HepG2 (cell line): ENCODE data around the gene ZBTB46. TPM values are rescaled to one million over a fixed set of nuclear protein-coding genes. Genes with fewer than 3 reads are reported as not detected.

Experiments
- ATAC-seq: fragments of 200-7000 bp; cut with Tn5 transposase; 3 replicates; pipeline ENCODE4 v1.9.1; 2020; ENCODE audit warnings: mild to moderate bottlenecking, moderate library complexity
- BruUV-seq: library from RNA; stranded (reverse); fragments of 400-500 nt; replicated peaks from 2 replicates; lab custom pipeline; 2021; lab: Mats Ljungman, UMichigan
- CTCF ChIA-PET: fragments of 300-600 bp; formaldehyde crosslinking; extraction: SDS; loops from one replicate; lab custom pipeline; 2021; ENCODE audit warnings: low total read pairs, inconsistent platforms, low intra/inter-chr PET ratio; lab: Yijun Ruan, JAX
- POLR2A ChIA-PET: fragments of 350-600 bp; sonication (Branson Sonifier 250); formaldehyde crosslinking; loops from one replicate; lab custom pipeline; 2020; ENCODE audit warnings: antibody characterized with exemption, inconsistent platforms; lab: Yijun Ruan, JAX
- DNase-seq: peaks from one replicate; pipeline ENCODE4 v3.0.0-alpha.2; 2015; ENCODE audit warnings: low spot score
- FAIRE-seq: peaks from 3 replicates; lab custom pipeline; 2011; peaks lifted over from hg19 to GRCh38; lab: Jason Lieb, UNC
- H2AFZ ChIP-seq: one replicate; pipeline ENCODE4 v1.6.1; 2011; ENCODE audit warnings: low read length, inconsistent platforms
- H3K27ac ChIP-seq: fragments of 300-600 bp; 3 replicates; pipeline ENCODE4 v1.8.0; 2011; ENCODE audit warnings: mixed run types, mild to moderate bottlenecking, mixed read lengths, low read length, inconsistent platforms; ENCODE audit not compliant: insufficient read depth; ENCODE audit errors: extremely low read length
- H3K27me3 ChIP-seq, 2 experiments: fragments of 200-600 bp in 1 of 2; 2 replicates in 1 of 2; 3 replicates in 1 of 2; pipeline versions ENCODE4 v1.6.0 to v1.8.0; 2011; ENCODE audit warnings: low read length in 2 of 2, mild to moderate bottlenecking in 2 of 2, moderate library complexity in 2 of 2, inconsistent platforms in 1 of 2; ENCODE audit not compliant: insufficient read depth in 2 of 2, control insufficient read depth in 1 of 2
- H3K36me3 ChIP-seq, 2 experiments: fragments of 200-600 bp in 1 of 2; replicated peaks in 1 of 2; 2 replicates in 1 of 2; 3 replicates in 1 of 2; pipeline versions ENCODE4 v1.5.1 to v1.8.0; 2011; ENCODE audit warnings: low read length in 2 of 2, inconsistent platforms in 1 of 2; ENCODE audit not compliant: insufficient read depth in 2 of 2, control insufficient read depth in 1 of 2
- H3K4me1 ChIP-seq: 2 replicates; pipeline ENCODE4 v1.5.1; 2012; ENCODE audit warnings: low read length, inconsistent platforms; ENCODE audit not compliant: insufficient read depth
- H3K4me2 ChIP-seq: 2 replicates; pipeline ENCODE4 v1.6.0; 2011; ENCODE audit warnings: low read depth, low read length, inconsistent platforms
- H3K4me3 ChIP-seq, 3 experiments: fragments of 200-600 bp in 1 of 3; sonication (generic), shearing (Covaris generic) in 1 of 3; replicated peaks in 1 of 3; 2 replicates each; pipeline ENCODE4 v1.5.1; 2011 to 2016; ENCODE audit warnings: low read length in 3 of 3, inconsistent platforms in 2 of 3, low read depth in 2 of 3, mild to moderate bottlenecking in 2 of 3, control low read depth in 1 of 3, mixed read lengths in 1 of 3; ENCODE audit not compliant: insufficient read depth in 1 of 3
- H3K79me2 ChIP-seq: one replicate; pipeline ENCODE4 v1.6.1; 2011; ENCODE audit warnings: low read length, inconsistent platforms; ENCODE audit not compliant: insufficient read depth
- H3K9ac ChIP-seq: 2 replicates; pipeline ENCODE4 v1.6.0; 2011; ENCODE audit warnings: mild to moderate bottlenecking, low read depth, low read length, inconsistent platforms; ENCODE audit not compliant: insufficient read depth
- H3K9me3 ChIP-seq: 2 replicates; pipeline ENCODE4 v1.5.1; 2012; ENCODE audit warnings: mild to moderate bottlenecking, low read length
- H4K20me1 ChIP-seq: 2 replicates; pipeline ENCODE4 v1.6.0; 2011; ENCODE audit warnings: inconsistent platforms, mild to moderate bottlenecking, low read length, moderate library complexity; ENCODE audit not compliant: insufficient read depth
- AGO1 ChIP-seq: fragments of 200-400 bp; formaldehyde crosslinking; IDR thresholded peaks from 2 replicates; pipeline ENCODE4 v1.6.1; 2017; ENCODE audit warnings: mild to moderate bottlenecking, low read depth, low read length, moderate library complexity; ENCODE audit not compliant: poor library complexity, severe bottlenecking
- ATRX ChIP-seq: sonication (generic); formaldehyde crosslinking; IDR thresholded peaks from 2 replicates; pipeline ENCODE4 v1.4.0; 2020; ENCODE audit warnings: missing genetic modification reagents, borderline replicate concordance
- DDIT3 ChIP-seq: sonication (generic); formaldehyde crosslinking; IDR thresholded peaks from 2 replicates; pipeline ENCODE4 v1.4.0; 2020; ENCODE audit warnings: mild to moderate bottlenecking, missing genetic modification reagents
- HES4 ChIP-seq: sonication (generic); formaldehyde crosslinking; IDR thresholded peaks from 2 replicates; pipeline ENCODE4 v1.9.0; 2021; ENCODE audit warnings: mild to moderate bottlenecking, missing genetic modification reagents, borderline replicate concordance
- HNRNPL ChIP-seq: fragments of 200-400 bp; formaldehyde crosslinking; IDR thresholded peaks from 2 replicates; pipeline ENCODE4 v1.6.1; 2017; ENCODE audit warnings: mild to moderate bottlenecking, low read depth, low read length
- ZNF142 ChIP-seq: sonication (generic); formaldehyde crosslinking; IDR thresholded peaks from 2 replicates; pipeline ENCODE4 v1.4.0; 2020; ENCODE audit warnings: missing genetic modification reagents
- ZNF282 ChIP-seq: fragments of 450-650 bp; IDR thresholded peaks from 2 replicates; pipeline ENCODE4 v1.6.1; 2018; ENCODE audit not compliant: partially characterized antibody
- ZNF646 ChIP-seq: sonication (generic); formaldehyde crosslinking; IDR thresholded peaks from 2 replicates; pipeline ENCODE4 v1.9.0; 2021; ENCODE audit warnings: mild to moderate bottlenecking, missing genetic modification reagents
- ZNF788 ChIP-seq: sonication (generic); formaldehyde crosslinking; IDR thresholded peaks from 2 replicates; pipeline ENCODE4 v1.5.0; 2020; ENCODE audit warnings: mild to moderate bottlenecking, missing genetic modification reagents, borderline replicate concordance
- WGBS: methylation state at CpG from one replicate; pipeline ENCODE4 v1.1.6; 2017; ENCODE audit warnings: low lambda C conversion rate; 5-methylcytosine and 5-hydroxymethylcytosine counted together
- in situ Hi-C: cut with HindIII; loops from 2 replicates; pipeline ENCODE4 v1.10.0; 2017; ENCODE audit warnings: low pct_unique_long_range_greater_than_20kb; ENCODE audit not compliant: extremely low pct_ligation_motif_present
- intact Hi-C: fragments of 100-400 bp; cut with micrococcal nuclease; formaldehyde crosslinking; loops from one replicate; pipeline ENCODE4 v1.10.0; 2022; ENCODE audit not compliant: unreplicated experiment
- polyA plus RNA-seq, 8 experiments: library from polyadenylated mRNA; depleted of rRNA in 3 of 8; stranded (reverse) in 7 of 8; unstranded in 1 of 8; fragments of >200 nt; fragmentation: Illumina TruSeq in 4 of 8; extraction: Trizol in 4 of 8; gene quantifications; 2 replicates each; pipeline versions ENCODE4 v1.2.1 to v1.2.3, GENCODE V29; 2011 to 2016; ENCODE audit warnings: low read depth in 4 of 8, missing spikeins in 1 of 8, mixed read lengths in 1 of 8; ENCODE audit not compliant: insufficient read depth in 1 of 8
- total RNA-seq, 5 experiments: library from RNA; depleted of rRNA; stranded (reverse); fragments of >200 nt; fragmentation: Illumina TruSeq; extraction: Trizol; gene quantifications; 2 replicates each; pipeline ENCODE4 v1.2.3, GENCODE V29; 2016; ENCODE audit warnings: low read depth in 1 of 5
- TF ChIP-seq, protein P1 (sequence below): sonication (generic); formaldehyde crosslinking; IDR thresholded peaks from 2 replicates; pipeline ENCODE4 v1.4.0; 2020; ENCODE audit warnings: missing genetic modification reagents

The ZBTB46 gene
- total and polyA plus RNA-seq, 2 of the 13 experiments (the other 11 are each of a cell fraction or from before 2014, with no cell fraction given) = 1.6 to 13.5 TPM

DNA sequence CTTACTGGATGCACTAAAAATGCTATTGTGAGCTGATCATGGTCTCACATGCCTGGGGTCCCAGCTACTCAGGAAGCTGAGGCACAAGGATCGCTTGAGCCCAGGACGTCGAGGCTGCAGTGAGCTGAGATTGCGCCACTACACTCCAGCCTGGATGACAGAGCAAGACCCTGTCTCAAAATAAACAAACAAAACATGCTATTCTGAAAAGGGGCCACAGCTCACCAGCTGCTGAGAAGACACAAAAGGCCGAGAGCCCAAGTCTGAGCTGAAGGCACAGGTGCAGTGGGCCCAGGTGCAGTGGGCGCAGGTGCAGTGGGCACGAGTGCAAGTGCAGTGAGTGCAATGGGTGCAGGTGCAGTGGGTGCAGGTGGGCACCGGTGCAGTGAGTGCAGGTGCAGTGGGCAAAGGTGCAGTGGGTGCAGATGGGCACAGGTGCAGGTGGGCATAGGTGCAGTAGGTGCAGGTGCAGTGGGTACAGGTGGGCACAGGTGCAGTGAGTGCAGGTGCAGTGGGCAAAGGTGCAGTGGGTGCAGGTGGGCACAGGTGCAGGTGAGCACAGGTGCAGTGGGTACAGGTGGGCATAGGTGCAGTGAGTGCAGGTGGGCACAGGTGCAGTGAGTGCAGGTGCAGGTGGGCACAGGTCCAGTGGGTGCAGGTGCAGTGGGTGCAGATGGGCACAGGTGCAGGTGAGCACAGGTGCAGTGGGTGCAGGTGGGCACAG is 16.0 kb downstream of the ZBTB46 start:
- Histone ChIP-seq H2AFZ (no peak overlapping the region), H3K27ac (no peak overlapping the region), H3K4me1 (peaks cover 36% of the 10 kb centered on the region), H3K4me3 (no peak overlapping the region), H3K36me3 (no peaks in the 10 kb centered on the region), H3K9me3 (no peaks in the 10 kb centered on the region), H3K79me2 (no peaks in the 10 kb centered on the region), H4K20me1 (no peaks in the 10 kb centered on the region), H3K9ac (no peak overlapping the region), H3K4me2 (no peak overlapping the region), H3K27me3 (no peaks in the 10 kb centered on the region)
- in situ Hi-C loops (no loop called here), intact Hi-C loops (no loop called here)
- ATAC-seq = no peak
- BruUV-seq = no TSS peak
- no peak for DNase-seq
- ChIA-PET CTCF (no interaction called here), POLR2A (no interaction called here)
- WGBS = 54% methylated on average over 8 of the region's 8 CpGs
- peak; percentile 62 for FAIRE-seq
- peak; percentile 19; the same call in 1 of the 2 replicates for TF ChIP-seq ZNF646 (CRISPR knock-in tag)
- no peak for TF ChIP-seq ATRX
- TF ChIP-seq ZNF788 (CRISPR knock-in tag) = 0 out of 2 replicates have a peak, but pooled peaks have one; percentile 40
- no peak for TF ChIP-seq ZNF282
- 0 out of 2 replicates have a peak, but pooled peaks have one; percentile 34 for TF ChIP-seq HES4
- peak; percentile 81; the same call in 1 of the 2 replicates for TF ChIP-seq HNRNPL
- no peak for TF ChIP-seq DDIT3 (CRISPR knock-in tag)
- no peak for TF ChIP-seq ZNF142 (CRISPR knock-in tag)
- TF ChIP-seq, protein P1, sequence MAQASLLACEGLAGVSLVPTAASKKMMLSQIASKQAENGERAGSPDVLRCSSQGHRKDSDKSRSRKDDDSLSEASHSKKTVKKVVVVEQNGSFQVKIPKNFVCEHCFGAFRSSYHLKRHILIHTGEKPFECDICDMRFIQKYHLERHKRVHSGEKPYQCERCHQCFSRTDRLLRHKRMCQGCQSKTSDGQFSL (CRISPR knock-in tag) = no peak
- peak; percentile 50 for TF ChIP-seq AGO1
